Pons (tissue), 1 donor: Measurements from ENCODE around the gene LMF1.
"Not testable (repeated sequence)": the region's sequence is repeated elsewhere in the genome, so short reads cannot be mapped to it uniquely, and the experiment has no call there.

Experiments used
- DNase-seq: peaks from one replicate; pipeline ENCODE4 v3.0.0-alpha.2; 2016; ENCODE audit warnings: low spot score

The LMF1 gene

GRCh38 chr16:895371-895770 is 75.4 kb downstream of the LMF1 start:
- DNase-seq, result no peak

- DNase-seq, result no peak
These were observed 75.9 kb downstream of the LMF1 start for GRCh38 chr16:894841-895240.

GRCh38 chr16:894136-894535 is 76.6 kb downstream of the LMF1 start:
- DNase-seq, result no peak

- no peak for DNase-seq
These were observed 77.4 kb downstream of the LMF1 start for GRCh38 chr16:893360-893759.

GRCh38 chr16:892536-893255 is 78.1 kb downstream of the LMF1 start:
- DNase-seq, result no peak

GRCh38 chr16:892006-892405 is 78.8 kb downstream of the LMF1 start:
- no peak for DNase-seq

- no peak for DNase-seq
These were observed 79.4 kb downstream of the LMF1 start for GRCh38 chr16:891353-891740.

GRCh38 chr16:890716-891352 is 80.0 kb downstream of the LMF1 start:
- DNase-seq, result no peak

GRCh38 chr16:890217-890616 is 80.6 kb downstream of the LMF1 start:
- DNase-seq, result no peak

GRCh38 chr16:889586-889985 is 81.2 kb downstream of the LMF1 start:
- no peak for DNase-seq

- DNase-seq, result no peak
These were observed 81.7 kb downstream of the LMF1 start for GRCh38 chr16:888901-889570.

GRCh38 chr16:888456-888855 is 82.3 kb downstream of the LMF1 start:
- DNase-seq, result not testable (repeated sequence)

GRCh38 chr16:887846-888245 is 82.9 kb downstream of the LMF1 start:
- no peak for DNase-seq

- DNase-seq, result no peak
These were observed 83.7 kb downstream of the LMF1 start for GRCh38 chr16:886802-887731.

GRCh38 chr16:886084-886543 is 84.7 kb downstream of the LMF1 start:
- peak; percentile 65 for DNase-seq

GRCh38 chr16:885391-885790 is 85.4 kb downstream of the LMF1 start:
- peak; percentile 30 for DNase-seq

GRCh38 chr16:884232-884631 is 86.6 kb downstream of the LMF1 start:
- no peak for DNase-seq

GRCh38 chr16:883781-884180 is 87.0 kb downstream of the LMF1 start:
- no peak for DNase-seq

- no peak for DNase-seq
These were observed 87.4 kb downstream of the LMF1 start for GRCh38 chr16:883340-883739.

GRCh38 chr16:882671-883070 is 88.1 kb downstream of the LMF1 start:
- not testable (repeated sequence) for DNase-seq

- DNase-seq, result no peak
These were observed 88.5 kb downstream of the LMF1 start for GRCh38 chr16:882256-882655.
